ENCODE measurements around the gene PKD2. TPM values are rescaled to one million over a fixed set of nuclear protein-coding genes. Genes with fewer than 3 reads are reported as not detected.
"Not testable (repeated sequence)": the region's sequence is repeated elsewhere in the genome, so short reads cannot be mapped to it uniquely, and the experiment has no call there.

Gene PKD2
- total RNA-seq, 1 donor, result 27.7 TPM

- DNase-seq (ENCODE audit: low read depth in 2 of 3, low spot score in 2 of 3), result peak in 1 of 3 donors; percentile 73
Measured at GRCh38 chr4:87985097-87985886, 22.1 kb upstream of the PKD2 start.

DNA sequence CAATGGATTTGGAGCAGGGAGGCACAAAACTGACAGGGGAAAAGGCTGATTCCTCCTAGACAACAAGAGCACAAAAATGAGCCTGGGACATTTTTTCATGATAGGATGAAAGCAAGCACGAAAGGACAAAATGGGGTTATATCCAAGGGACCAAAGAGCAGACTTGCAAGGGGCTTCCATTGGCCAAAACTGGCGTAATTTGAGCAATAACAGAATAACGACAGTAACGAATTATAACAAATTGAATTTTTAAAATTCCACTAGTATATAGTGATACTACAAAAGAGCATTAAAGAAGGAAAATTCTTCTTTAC lies 21.6 kb upstream of the PKD2 start:
- DNase-seq (ENCODE audit: low read depth in 2 of 3, low spot score in 2 of 3), result no peak

DNA sequence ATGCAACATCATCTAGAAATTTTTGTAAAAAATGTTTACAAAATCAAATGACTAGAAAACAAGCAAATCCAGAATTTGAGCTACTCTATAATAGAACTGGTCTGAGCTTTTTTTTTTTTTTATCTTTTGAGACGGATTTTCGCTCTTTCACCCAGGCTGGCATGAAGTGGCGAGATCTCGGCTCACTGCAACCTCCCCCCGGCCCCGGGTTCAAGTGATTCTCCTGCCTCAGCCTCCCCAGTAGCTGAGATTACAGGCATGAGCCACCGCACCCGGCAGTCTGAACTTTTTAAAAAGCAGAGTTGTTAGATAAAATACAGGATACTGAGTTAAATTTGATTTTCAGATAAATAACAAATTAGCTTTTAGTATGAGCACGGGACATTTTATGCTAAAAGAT lies 20.9 kb upstream of the PKD2 start:
- no peak for DNase-seq (ENCODE audit: low read depth in 2 of 3, low spot score in 2 of 3)

GRCh38 chr4:87989765-87990164 lies 17.7 kb upstream of the PKD2 start:
- no peak for DNase-seq (ENCODE audit: low read depth in 2 of 3, low spot score in 2 of 3)

GRCh38 chr4:87995435-87995834 lies 12.0 kb upstream of the PKD2 start:
- DNase-seq (ENCODE audit: low read depth in 2 of 3, low spot score in 2 of 3), result no peak

GRCh38 chr4:87999191-87999691 lies 8.2 kb upstream of the PKD2 start:
- not testable (repeated sequence) for DNase-seq (ENCODE audit: low read depth in 2 of 3, low spot score in 2 of 3)

DNA sequence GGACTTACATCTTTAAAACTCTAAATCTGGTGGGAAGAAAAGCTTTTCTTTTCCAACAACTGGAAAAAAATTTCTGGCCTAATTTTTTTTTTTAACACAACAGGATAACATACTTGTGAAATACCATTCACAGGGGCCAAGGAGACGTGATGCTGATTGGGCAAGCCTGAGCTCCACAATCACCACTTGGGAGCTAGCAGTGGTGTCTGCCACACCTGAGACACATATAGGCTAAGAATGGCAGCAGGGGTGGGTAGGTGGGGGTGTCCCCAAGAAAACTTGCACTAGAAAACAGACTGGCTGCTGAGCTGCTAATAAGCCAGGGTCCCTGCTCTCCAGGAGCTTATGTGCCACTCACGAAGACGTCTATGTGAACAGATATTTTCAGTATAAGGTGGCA lies 5.6 kb upstream of the PKD2 start:
- no peak for DNase-seq (ENCODE audit: low read depth in 2 of 3, low spot score in 2 of 3)

GRCh38 chr4:88002786-88003185 lies 4.6 kb upstream of the PKD2 start:
- DNase-seq (ENCODE audit: low read depth in 2 of 3, low spot score in 2 of 3), result no peak

DNA sequence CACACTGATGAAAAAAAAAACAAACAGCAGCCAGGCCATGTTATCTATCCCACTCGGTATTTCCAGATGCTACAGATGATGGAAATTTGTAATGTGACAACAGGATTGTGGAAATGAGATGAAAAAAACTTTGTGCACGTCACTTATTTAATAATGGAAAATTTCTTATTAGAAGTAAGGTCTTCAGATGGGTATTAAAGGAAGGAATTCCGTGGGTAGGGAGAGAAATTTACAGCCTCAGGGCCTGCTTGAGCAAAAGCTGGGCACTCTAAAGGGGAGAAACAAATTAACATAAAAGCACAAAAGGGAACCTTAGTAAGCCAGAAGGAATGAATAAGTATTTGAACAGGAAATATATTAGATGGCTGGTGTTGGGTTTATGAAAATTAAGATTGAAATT lies 4.2 kb upstream of the PKD2 start:
- DNase-seq (ENCODE audit: low read depth in 2 of 3, low spot score in 2 of 3), result no peak

DNA sequence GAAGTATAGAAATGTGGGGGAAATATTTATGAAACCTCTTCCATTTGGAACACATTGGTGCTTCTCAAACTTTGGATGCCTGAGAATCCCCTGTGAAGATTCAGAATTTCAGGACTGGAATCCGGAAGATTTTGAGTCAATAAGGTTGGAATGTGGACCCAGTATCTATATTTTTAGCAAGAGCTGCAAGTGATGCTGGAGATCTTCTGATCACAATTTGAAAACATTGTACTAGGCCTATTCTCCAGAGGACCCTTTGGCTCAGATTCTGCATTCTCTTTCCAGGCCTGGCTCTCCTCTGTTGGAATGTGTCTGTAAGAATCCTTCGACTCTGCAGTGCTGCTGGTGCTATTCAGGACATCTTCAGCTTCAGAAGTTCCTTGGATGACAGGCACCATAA lies 2.4 kb upstream of the PKD2 start:
- DNase-seq (ENCODE audit: low read depth in 2 of 3, low spot score in 2 of 3), result no peak

- DNase-seq (ENCODE audit: low read depth in 2 of 3, low spot score in 2 of 3), result no peak
Measured at GRCh38 chr4:88005946-88006345, 1.5 kb upstream of the PKD2 start.

DNA sequence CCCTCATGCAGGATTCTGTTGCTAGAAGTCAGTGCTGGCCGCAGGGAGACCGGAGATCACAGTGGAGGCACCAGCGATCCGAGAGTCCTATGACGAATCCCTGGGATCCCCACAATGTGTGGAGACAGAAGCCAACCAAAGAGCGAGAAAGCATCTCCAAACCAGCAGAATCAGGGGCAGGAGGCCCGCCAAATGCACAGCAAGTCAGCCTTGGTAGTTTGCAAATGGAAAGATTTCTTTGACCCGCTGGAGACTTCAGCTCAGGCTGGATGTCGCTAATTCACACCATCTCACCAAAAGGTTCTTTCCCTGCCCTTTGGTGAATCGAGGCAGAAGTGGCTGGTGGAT lies 505 bp upstream of the PKD2 start:
- DNase-seq (ENCODE audit: low read depth in 2 of 3, low spot score in 2 of 3), result peak in 1 of 3 donors; percentile 14

- peak in 1 of 3 donors; percentile 35 for DNase-seq (ENCODE audit: low read depth in 2 of 3, low spot score in 2 of 3)
Measured at GRCh38 chr4:88008122-88008742, 797 bp downstream of the PKD2 start.

DNA sequence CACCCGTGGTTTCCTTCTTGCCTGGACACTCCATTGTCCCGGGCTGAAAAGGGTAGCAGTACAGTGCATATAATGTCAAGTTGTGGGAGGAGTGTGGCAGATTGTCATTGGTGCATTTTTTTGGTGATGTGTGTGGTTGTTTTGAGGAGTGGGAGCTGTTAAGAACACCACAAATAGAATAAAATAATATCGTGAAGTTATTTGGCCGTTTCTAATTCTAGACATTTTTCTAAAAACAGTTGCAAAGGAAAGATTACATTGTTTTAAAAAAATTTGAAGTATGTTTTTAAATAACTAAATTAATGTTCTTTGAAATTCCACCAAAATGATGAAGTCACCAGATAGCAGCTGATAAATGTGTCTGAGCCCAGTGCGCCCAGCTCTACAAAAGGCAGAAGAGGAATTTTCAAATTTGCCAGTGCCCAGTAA lies 1.3 kb downstream of the PKD2 start:
- peak in 1 of 3 donors; percentile 58 for DNase-seq (ENCODE audit: low read depth in 2 of 3, low spot score in 2 of 3)

DNA sequence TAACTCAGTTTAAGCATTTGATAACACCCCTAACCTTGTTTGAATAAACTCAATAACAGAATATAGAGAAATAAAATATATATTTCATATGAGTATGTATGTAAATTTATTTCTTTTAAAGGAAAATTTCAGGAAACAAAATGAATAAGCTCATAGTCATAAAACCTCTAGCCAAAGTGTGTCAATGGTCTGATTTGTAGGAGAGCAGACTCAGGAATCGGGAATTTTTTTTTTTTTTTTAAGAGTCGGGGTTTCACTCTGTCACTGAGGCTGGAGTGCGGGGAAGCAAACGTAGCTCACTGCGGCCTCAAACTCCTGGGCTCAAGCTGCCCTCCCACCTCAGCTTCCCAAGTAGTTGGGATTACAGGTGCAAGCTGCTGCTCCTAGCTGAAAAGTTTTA lies 2.4 kb downstream of the PKD2 start:
- DNase-seq (ENCODE audit: low read depth in 2 of 3, low spot score in 2 of 3), result no peak

DNA sequence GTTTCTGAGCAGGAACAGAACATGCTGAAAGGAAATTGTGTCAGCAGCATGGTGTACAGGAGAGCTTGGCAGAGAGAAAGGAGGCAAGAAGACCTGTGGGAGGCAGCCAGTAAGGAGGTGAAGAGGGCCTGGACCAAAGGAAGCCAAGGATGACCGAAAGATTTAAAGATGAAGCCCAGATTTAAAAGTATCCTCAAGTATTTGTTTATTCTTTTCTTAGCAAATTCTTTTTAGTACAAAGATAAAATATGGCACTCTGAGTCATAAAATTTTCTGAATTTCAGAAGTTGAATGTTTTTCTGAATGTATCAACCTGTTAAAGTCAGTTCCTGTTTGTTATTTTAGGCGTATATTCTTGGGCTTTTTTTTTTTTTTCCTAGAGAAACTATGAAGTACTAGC lies 3.5 kb downstream of the PKD2 start:
- DNase-seq (ENCODE audit: low read depth in 2 of 3, low spot score in 2 of 3), result no peak

DNA sequence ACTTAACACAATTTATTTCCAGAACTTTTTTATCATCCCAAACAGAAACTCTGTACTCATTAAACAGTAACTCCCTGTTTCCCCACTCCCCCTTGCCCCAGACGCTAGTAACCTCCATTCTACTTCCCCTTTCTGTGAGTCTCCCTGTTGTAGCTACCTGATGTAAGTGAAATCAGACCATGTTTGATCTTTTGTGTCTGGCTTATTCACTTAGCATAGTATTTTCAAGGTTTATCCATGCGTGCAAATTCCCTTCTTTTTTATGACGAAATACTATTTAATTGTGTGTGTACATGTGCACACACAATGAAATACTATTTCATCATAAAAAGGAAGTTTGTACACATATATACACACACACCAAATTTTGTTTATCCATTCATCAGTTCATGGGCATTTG lies 5.2 kb downstream of the PKD2 start:
- peak in 2 of 3 donors; percentile 75 to 82 for DNase-seq (ENCODE audit: low read depth in 2 of 3, low spot score in 2 of 3)

DNA sequence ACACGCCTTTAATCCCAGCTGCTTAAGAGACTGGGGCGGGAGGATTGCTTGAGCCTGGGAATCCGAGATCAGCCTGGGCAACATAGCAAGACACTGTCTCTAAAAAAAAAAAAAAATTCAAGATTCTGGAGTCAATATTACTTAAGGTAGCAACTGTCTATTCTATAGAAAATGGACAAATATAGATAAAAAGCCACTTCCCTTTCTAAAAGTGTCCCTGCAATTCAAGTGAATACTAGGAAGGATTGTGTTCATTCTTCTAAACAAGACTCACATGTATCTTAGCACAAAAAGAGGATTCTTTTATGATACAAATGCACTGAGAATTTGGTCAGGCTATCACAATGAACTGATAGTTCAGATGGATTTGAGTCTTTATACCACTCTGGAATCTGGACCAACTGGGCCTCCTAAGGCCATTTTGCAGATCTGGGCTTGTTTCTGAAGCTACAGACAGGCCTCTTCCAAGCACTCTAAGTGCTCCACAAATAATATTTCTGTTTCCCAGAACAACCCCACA lies 7.0 kb downstream of the PKD2 start:
- no peak for DNase-seq (ENCODE audit: low read depth in 2 of 3, low spot score in 2 of 3)

GRCh38 chr4:88015659-88016295 lies 8.3 kb downstream of the PKD2 start:
- no peak for DNase-seq (ENCODE audit: low read depth in 2 of 3, low spot score in 2 of 3)

DNA sequence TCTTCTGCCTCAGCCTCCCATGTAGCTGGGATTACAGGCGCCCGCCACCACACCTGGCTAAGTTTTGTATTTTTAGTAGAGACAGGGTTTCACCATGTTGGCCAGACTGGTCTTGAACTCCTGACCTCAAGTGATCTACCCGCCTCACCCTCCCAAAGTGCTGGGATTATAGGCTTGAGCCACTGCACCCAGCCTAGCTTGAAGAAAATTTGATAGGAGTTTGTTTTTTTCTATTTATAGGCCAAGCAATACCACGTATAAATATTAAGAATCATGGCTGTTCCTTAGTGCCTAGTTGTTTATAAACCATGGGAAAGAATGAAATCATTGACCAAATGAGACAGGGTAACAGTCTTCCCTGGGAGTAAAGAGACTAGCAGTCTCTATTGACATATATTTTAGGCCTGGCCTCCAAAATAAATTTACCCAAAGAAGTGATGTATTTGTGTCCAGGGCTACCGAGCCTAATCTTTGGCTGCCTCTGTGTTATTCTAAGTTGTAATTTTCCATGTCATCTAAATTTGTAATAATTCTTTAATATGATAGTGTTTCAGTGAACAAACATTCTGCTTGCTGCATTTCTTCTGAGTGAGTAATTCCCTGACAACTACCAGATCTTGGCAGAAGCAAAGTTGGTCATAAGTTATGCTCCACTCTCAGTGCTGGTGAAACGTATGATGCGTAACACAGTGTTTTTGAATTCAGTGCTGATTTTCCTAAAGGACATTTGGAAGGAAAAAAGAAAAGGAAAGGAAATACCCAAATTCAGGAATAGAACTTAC lies 10.3 kb downstream of the PKD2 start:
- no peak for DNase-seq (ENCODE audit: low read depth in 2 of 3, low spot score in 2 of 3)

- DNase-seq (ENCODE audit: low read depth in 2 of 3, low spot score in 2 of 3), result no peak
Measured at GRCh38 chr4:88018466-88018865, 11.0 kb downstream of the PKD2 start.

All from hematopoietic multipotent progenitor cell (in vitro differentiated cells).